Hippocampal formation (tissue), 2 donors: ENCODE data around the gene MYOZ1.
"Not testable (repeated sequence)": the region's sequence is repeated elsewhere in the genome, so short reads cannot be mapped to it uniquely, and the experiment has no call there.

ENCODE experiments used
- DNase-seq, 2 donors: peaks; one replicate each; lab custom pipeline; 2025; lab: John Stamatoyannopoulos, UW

Gene MYOZ1

GRCh38 chr10:73647875-73648651 lies 6.8 kb upstream of the MYOZ1 start:
- DNase-seq, result peak in 1 of 2 donors; percentile 24

- DNase-seq, result peak in 1 of 2 donors; percentile 40
These were observed 6.1 kb upstream of the MYOZ1 start for GRCh38 chr10:73647211-73647874.

DNA sequence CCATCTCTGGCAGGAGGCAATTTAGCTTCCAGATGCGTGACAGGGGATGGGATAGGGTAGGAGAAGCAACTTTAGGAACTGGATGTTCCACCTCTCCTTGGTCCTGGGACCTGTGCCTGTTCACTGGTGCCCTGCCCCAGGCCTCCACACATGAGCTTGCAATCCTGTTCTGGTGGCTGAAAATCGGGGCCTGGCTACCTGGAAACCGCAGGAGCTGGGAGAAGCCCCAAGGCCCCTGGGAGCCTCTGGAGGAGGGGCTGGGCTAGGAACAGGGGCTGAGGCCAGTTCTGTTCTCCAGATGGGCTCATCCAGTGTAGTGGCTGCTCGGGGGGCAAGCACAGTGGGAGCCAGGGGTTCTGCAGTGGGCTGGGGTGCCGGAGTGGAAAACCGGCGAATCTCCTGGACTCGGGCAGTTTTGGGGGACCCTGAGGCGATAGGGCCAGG lies 5.3 kb upstream of the MYOZ1 start:
- no peak for DNase-seq

DNA sequence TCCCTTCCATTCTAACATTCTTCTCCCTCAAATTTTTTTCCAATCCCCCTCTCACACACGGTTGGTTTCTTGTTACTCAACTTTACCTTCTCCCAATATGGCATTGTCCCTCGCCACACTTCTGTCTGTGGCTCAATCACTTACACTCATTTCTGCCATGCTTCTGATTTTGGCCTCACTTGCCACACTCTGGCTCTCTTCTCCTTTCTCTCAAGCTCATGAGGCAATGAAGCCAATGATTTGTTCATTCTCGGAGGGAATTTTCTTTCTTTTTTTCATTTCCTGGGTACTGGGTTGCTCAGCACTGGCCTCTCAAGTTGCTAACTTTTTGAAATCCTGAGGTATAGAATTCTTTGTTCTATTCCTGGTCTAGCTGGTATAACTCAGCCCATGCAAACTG lies 4.0 kb upstream of the MYOZ1 start:
- no peak for DNase-seq

DNA sequence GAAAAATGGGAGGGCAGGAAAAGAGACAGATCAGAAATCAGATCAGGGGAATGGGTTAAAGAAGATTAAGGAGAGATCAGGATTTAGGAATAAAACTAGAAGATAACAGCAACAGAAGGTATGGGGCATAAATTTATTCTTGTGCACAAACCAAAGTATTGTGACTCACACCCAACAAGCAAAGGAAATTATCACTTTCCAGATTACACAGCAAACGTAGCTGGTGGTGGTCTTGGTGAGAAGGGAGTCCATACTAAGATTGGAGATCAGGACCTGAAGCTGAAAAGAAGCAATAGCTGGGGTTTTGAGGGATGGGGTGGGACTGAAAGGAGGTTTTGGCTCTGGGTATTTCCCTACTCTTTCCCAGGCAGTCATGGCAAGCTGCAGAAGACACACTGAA lies 3.5 kb upstream of the MYOZ1 start:
- no peak for DNase-seq

DNA sequence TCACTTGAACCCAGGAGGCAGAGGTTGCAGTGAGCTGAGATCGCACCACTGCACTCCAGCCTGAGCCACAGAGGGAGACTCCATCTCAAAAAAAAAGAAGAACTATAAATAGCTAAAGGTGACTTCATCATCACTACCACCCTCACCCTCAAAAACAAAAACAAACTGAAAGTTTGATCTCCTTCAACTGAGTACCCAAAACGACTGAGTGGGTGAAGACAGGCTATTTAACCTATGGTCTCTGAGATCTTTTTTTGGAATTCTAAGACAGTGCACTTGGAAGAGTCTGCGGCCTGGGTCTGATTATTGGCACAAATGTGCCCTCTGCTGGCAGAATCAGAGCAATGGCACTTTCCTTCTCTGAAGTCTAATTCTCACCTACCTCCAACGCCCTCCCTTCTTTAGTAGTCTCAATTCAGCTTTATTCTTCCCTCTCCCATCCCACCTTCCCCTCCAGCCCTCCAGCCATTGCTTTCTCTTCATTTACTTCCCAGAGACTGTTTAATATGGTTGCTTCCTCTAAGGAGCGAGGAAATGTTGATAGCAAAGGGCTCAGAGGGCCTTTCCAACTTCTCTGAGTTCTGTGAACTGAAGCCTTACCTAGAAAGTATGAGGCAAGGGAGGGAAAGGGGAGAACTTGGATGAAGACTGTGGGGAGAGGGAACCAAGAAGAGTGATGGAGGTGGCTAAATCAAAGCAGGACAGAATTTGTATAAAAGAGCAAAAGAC lies 2.9 kb upstream of the MYOZ1 start:
- peak; percentile 50 to 79 for DNase-seq

GRCh38 chr10:73643362-73643761 lies 2.1 kb upstream of the MYOZ1 start:
- DNase-seq, result no peak

- no peak for DNase-seq
These were observed 2.0 kb downstream of the MYOZ1 start for GRCh38 chr10:73639286-73639685.

DNA sequence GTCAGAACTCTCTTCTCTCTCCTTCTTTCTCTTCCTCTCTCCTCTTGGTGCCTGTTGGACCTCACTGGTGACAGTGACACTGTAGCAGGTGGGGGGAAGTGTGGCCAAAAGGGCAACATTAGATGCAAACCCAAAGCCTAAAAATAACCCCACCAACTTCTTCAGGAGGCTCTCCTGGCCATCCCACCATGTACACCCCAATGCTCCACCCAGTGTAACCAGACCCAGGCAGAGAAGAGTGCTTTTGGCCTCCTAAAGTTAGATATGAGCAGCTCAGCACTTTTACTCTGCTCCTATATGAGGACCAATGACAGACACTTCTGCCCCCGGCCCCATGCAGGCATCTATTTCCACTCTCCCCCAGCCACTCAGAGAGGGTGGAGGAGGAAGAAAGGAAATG lies 5.5 kb downstream of the MYOZ1 start:
- no peak for DNase-seq

GRCh38 chr10:73634421-73634820 lies 6.9 kb downstream of the MYOZ1 start:
- no peak for DNase-seq

DNA sequence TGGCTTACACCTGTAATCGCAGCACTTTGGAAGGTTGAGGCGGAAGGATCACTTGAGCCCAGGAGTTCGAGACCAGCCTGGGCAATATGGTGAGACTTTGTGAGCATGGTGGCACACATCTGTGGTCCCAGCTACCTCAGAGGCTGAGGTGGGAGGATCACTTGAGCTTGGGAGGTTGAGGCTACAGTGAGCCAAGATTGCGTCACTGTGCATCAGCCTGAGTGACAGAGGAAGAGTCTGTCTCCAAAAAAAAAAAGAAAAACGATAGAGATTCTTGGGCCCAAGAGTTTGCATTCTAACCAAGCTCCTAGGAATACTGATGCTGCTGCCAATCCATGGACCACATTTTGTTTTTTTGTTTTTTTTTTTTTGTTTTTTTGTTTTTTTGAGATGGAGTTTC lies 12.1 kb downstream of the MYOZ1 start:
- DNase-seq, result no peak

GRCh38 chr10:73628405-73628804 lies 12.9 kb downstream of the MYOZ1 start:
- DNase-seq, result no peak

DNA sequence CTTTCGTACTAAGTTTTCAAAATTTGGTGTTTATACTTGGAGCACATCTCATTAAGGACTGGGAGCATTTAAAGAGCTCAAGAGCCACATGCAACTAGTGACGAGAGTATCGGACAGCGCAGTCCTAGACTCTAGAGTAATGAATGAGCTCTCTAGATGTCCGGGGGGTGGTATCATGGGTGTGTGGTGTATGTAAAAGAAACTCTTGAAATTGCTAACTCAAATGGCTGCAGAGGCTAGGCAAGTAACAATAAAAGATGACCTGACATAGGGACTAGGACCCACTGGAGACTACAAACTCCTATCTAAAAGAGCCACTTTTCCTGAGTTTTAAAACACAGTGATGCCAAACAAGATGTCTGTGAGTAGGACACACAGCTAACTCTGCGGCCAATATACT lies 14.0 kb downstream of the MYOZ1 start:
- no peak for DNase-seq

GRCh38 chr10:73625884-73626752 lies 15.2 kb downstream of the MYOZ1 start:
- DNase-seq, result peak; percentile 78 to 93

DNA sequence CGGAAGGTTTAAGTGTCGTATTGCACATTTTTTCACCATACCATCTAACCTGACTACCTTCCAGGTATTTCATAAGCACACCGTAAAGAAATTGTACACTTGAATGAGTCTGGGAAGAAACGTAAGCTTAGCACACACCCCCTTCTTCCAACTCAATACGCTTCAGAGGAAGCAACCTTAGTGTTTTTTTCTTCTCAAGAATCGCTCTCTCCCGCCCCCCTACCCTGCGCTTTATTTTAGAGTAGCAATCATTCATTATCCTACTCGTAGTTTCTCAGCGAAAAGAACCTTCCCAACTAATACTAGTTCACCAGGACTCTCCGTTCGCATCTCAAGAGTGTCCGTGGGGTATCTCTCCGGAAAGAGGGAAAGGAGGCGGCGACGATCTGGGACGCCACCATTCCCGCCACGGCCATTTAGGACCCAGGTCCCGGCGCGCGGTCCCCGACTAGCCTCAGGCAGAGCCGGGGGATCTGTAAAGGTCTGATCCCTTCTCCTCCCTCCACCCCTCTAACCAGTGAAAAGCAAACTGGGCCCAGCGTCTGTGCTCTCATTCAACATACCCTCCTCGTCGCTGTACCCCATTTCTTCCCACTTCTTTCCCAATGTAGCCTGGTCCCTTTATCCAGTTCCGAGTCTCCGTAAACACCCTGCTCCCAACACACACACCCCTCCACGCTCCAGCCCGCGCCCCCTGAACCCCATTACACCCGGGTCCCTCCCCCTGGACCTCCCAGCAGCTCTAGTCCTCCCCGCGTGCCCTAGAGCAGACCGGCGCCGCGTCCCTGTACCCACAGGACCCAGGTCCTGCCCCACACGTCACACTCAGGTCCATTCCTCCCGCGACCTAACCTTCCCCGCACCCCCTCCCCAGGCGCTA lies 16.0 kb downstream of the MYOZ1 start:
- DNase-seq, result peak; percentile 15 to 31

- no peak for DNase-seq
These were observed 18.2 kb downstream of the MYOZ1 start for GRCh38 chr10:73623056-73623455.

DNA sequence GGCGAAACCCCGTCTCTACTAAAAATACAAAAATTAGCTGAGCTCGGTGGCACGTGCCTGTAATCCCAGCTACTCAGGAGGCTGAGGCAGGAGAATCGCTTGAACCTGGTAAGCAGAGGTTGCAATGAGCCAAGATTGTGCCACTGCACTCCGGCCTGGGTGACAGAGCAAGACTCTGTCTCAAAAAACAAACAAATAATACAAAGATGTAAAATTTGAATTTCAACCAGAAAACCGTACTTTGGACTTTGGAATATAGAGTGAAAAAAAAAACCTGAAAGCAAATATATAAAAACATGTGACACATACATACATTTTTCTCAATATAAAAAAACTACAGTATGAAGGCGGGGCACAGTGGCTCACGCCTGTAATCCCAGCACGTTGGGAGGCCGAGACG lies 20.3 kb downstream of the MYOZ1 start:
- DNase-seq, result not testable (repeated sequence)

- DNase-seq, result not testable (repeated sequence)
These were observed 24.1 kb downstream of the MYOZ1 start for GRCh38 chr10:73617143-73617542.

DNA sequence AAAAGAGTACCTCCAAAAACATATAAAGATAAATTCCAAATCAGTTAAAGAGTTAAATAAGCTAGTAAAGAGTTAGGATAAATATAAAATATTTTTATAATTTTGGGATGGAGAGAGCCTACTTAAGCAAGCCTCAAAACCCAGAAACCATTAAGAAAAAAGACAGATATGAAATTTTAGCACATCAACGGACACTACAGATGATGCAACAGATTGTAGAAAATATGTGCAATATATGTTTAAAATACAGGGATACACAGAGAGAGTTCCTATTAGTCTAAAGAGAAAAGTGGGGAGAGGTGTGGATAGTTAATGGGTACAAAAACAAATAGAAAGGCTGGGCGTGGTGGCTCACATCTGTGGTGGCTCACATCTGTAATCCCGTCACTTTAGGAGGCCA lies 26.6 kb downstream of the MYOZ1 start:
- DNase-seq, result no peak

- DNase-seq, result no peak
These were observed 32.2 kb downstream of the MYOZ1 start for GRCh38 chr10:73609116-73609515.

DNA sequence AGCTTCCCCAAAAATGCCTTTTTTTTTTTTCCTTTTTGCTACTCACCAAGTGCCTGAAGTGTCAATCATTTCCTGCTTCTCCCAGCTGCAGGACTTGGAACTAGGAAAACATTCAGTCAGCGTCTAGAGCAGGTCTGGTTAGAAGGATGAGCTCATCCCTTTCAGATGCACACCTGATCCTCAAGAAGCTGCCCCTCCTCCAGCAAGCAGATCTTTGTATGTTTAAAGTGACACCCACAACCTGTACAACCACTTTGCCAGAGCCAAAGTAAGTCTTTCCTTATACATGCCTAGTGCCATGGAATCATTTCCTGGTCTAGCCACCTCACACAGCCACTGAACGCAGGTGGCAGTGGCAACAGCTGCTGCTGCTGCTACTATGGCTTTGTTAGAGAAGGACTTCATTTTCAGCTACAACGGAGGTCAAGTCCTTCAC lies 39.8 kb downstream of the MYOZ1 start:
- DNase-seq, result no peak
